Psoas muscle (tissue), 8 donors: ENCODE data around the gene MKI67. TPM values are rescaled to one million over a fixed set of nuclear protein-coding genes. Genes with fewer than 3 reads are reported as not detected.

Source experiments
- ATAC-seq, 4 donors: fragments of 200-7000 bp; cut with Tn5 transposase; one replicate each; pipeline ENCODE4 v1.9.1; 2020; ENCODE audit warnings: moderate library complexity in 3 of 4, mild to moderate bottlenecking in 2 of 4
- DNase-seq, 2 donors: peaks; one replicate each; pipeline ENCODE4 v3.0.0-alpha.2; 2020
- H3K27ac ChIP-seq: fragments of 200-600 bp; one replicate; pipeline ENCODE4 v1.8.0; 2022
- H3K27me3 ChIP-seq, 3 donors: fragments of 200-600 bp in 1 of 3; one replicate each; pipeline versions ENCODE4 v1.6.1 to v1.8.0; 2013 to 2022; ENCODE audit warnings: low read length in 2 of 3, mild to moderate bottlenecking in 2 of 3, moderate library complexity in 1 of 3; ENCODE audit not compliant: insufficient read depth in 3 of 3
- H3K36me3 ChIP-seq, 2 donors: fragments of 200-600 bp in 1 of 2; one replicate each; pipeline versions ENCODE4 v1.6.1 to v1.8.0; 2013 to 2022; ENCODE audit warnings: low read depth in 1 of 2, mild to moderate bottlenecking in 1 of 2, moderate library complexity in 1 of 2; ENCODE audit not compliant: insufficient read depth in 1 of 2
- H3K4me1 ChIP-seq: fragments of 200-600 bp; one replicate; pipeline ENCODE4 v1.8.0; 2022
- H3K4me3 ChIP-seq: fragments of 200-600 bp; one replicate; pipeline ENCODE4 v1.8.0; 2022; ENCODE audit warnings: mild to moderate bottlenecking
- H3K9me3 ChIP-seq: fragments of 200-600 bp; one replicate; pipeline ENCODE4 v1.8.0; 2022
- CTCF ChIP-seq: fragments of 200-600 bp; IDR thresholded peaks from one replicate; pipeline ENCODE4 v1.8.0; 2022; ENCODE audit warnings: antibody characterized with exemption
- WGBS, 3 donors: extraction: QIAGEN DNeasy Blood & Tissue Kit; methylation state at CpG; one replicate each; pipeline versions ENCODE4 v1.1.6 to v1.1.7; 2013; 5-methylcytosine and 5-hydroxymethylcytosine counted together
- intact Hi-C, 2 donors: fragments of 100-400 bp; cut with DNase I; formaldehyde crosslinking; loops; one replicate each; pipeline versions ENCODE4 v1.11.0 to v1.14.2; 2022
- polyA plus RNA-seq, 3 donors: library from polyadenylated mRNA; stranded (reverse); fragments of 200-250 nt; gene quantifications; one replicate each; pipeline ENCODE4 v1.2.3, GENCODE V29; 2013
- total RNA-seq, 4 donors: library from RNA; stranded (reverse); fragmentation: NEBNext Ultra II Directional in 2 of 4; extraction: Animal tissue kit (Norgen Biotek cat#: 25700) in 2 of 4; gene quantifications; one replicate each; pipeline versions ENCODE4 v1.2.1 to v1.2.4, GENCODE V29; 2021 to 2023
- donor health status: healthy with polysubstance abuse.
- donor health status: DM: no; HTN: no; CAD: no; lungs with moderate emphysema.
- donor health status: Bipolar disorder and iron deficiency.
- donor health status: healthy.
- donor health status: DM: yes; HTN: yes; CAD: no.
- donor health status: DM: no; HTN: no; CAD: no.
- donor health status: DM: no; HTN: no; CAD: no.
- donor health status: DM: yes; HTN: yes; CAD: no.

Gene MKI67
- total and polyA plus RNA-seq, 7 donors, result 0.02 to 0.84 (median 0.13) TPM; not detected in 1

- Histone ChIP-seq H3K36me3 (no peaks in the 10 kb centered on the region), H3K9me3 (no peaks in the 10 kb centered on the region), H3K27ac (peak overlapping the region; percentile 58), H3K4me1 (peaks cover 6% of the 10 kb centered on the region), H3K4me3 (no peak overlapping the region), H3K27me3 (peaks cover 0 to 11% (median 0%) of the 10 kb centered on the region in 3 donors)
- WGBS, 3 donors, result 44 to 60% (median 45%) methylated on average over 11 of the region's 11 CpGs
- intact Hi-C loops, result no loop called here
- ATAC-seq, result no peak
- no peak for DNase-seq
- no peak for TF ChIP-seq CTCF
Measured at GRCh38 chr10:128062331-128062880, 63.8 kb downstream of the MKI67 start.

GRCh38 chr10:128061306-128062300, 64.6 kb downstream of the MKI67 start:
- Histone ChIP-seq H3K27ac (no peak overlapping the region), H3K36me3 (no peaks in the 10 kb centered on the region), H3K4me1 (peaks cover 6% of the 10 kb centered on the region), H3K4me3 (no peak overlapping the region), H3K27me3 (peaks cover 0 to 11% (median 0%) of the 10 kb centered on the region in 3 donors), H3K9me3 (no peaks in the 10 kb centered on the region)
- intact Hi-C loops, result no loop called here
- no peak for DNase-seq
- no peak for TF ChIP-seq CTCF
- WGBS, 3 donors, result 84 to 87% (median 86%) methylated on average over 14 of the region's 14 CpGs
- ATAC-seq, result no peak

- no peaks in the 10 kb centered on the region for H3K36me3 ChIP-seq
- WGBS, 3 donors, result 66 to 84% (median 72%) methylated on average over 9 of the region's 9 CpGs
- TF ChIP-seq CTCF, result no peak
- no peak overlapping the region for H3K4me3 ChIP-seq
- peaks cover 0 to 11% (median 0%) of the 10 kb centered on the region in 3 donors for H3K27me3 ChIP-seq
- H3K27ac ChIP-seq, result no peak overlapping the region
- ATAC-seq, result no peak
- H3K9me3 ChIP-seq, result no peaks in the 10 kb centered on the region
- DNase-seq, result no peak
- H3K4me1 ChIP-seq, result peaks cover 3% of the 10 kb centered on the region
- intact Hi-C loops, result no loop called here
Measured at GRCh38 chr10:128060341-128061250, 65.6 kb downstream of the MKI67 start.

GRCh38 chr10:128059982-128060293, 66.3 kb downstream of the MKI67 start:
- Histone ChIP-seq H3K27ac (no peak overlapping the region), H3K9me3 (no peaks in the 10 kb centered on the region), H3K36me3 (no peaks in the 10 kb centered on the region), H3K4me3 (no peak overlapping the region), H3K4me1 (no peaks in the 10 kb centered on the region), H3K27me3 (peaks cover 0 to 11% (median 0%) of the 10 kb centered on the region in 3 donors)
- intact Hi-C loops, result no loop called here
- no peak for DNase-seq
- WGBS, 3 donors, result 73 to 96% (median 89%) methylated on average over 1 of the region's 1 CpG
- no peak for ATAC-seq
- TF ChIP-seq CTCF, result no peak
